DND-41 (cell line): ENCODE data around the gene BEND6.

Source experiments
- EZH2 ChIP-seq: IDR thresholded peaks from 3 replicates; pipeline ENCODE4 v1.6.1; 2012; ENCODE audit warnings: borderline replicate concordance, low read depth, mild to moderate bottlenecking, moderate library complexity, low read length, inconsistent platforms; ENCODE audit not compliant: severe bottlenecking
- TF ChIP-seq, protein P1 (sequence below): IDR thresholded peaks from 2 replicates; pipeline ENCODE4 v1.5.1; 2012; ENCODE audit warnings: borderline replicate concordance, low read length, moderate library complexity, mild to moderate bottlenecking; ENCODE audit not compliant: poor library complexity, severe bottlenecking; ENCODE audit errors: extremely low read depth

DNA sequence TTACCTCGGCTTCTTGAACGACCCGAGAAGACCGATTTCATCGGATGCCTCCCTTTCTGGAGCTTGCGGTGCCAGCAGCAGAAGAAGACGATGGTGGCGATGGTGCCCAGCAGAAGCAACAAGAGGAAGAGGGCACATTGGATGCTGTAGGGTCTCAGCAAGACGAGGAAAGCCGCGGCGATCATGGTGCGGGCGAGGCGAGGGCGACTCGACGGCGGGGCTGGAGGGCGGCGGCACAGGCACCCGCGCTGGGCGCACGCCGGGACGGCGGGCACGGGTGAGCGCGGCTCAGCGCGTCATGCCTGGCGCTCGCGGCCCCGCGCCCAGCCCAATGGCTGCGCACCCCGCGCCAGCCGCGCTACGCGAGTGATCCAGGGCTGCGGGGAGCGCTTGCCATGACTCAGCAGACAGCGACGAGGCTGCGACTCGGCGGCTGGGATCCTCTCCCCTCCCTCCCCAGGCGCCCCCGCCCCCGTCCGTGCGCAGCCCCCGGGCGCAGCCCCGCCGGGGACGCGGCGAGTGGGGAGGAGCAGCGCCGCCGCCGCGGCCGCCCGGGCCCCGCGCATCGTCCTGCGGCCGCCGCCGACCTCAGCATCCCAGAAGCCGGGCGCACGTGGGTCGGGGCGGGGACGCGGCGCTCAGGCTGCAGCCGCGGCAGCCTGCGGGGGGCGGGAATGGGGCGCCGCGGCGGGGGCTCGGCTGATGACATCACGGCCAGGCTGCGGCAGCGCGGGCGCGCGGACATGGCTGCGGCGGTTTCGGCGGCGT is at the start of gene BEND6:
- TF ChIP-seq, protein P1, sequence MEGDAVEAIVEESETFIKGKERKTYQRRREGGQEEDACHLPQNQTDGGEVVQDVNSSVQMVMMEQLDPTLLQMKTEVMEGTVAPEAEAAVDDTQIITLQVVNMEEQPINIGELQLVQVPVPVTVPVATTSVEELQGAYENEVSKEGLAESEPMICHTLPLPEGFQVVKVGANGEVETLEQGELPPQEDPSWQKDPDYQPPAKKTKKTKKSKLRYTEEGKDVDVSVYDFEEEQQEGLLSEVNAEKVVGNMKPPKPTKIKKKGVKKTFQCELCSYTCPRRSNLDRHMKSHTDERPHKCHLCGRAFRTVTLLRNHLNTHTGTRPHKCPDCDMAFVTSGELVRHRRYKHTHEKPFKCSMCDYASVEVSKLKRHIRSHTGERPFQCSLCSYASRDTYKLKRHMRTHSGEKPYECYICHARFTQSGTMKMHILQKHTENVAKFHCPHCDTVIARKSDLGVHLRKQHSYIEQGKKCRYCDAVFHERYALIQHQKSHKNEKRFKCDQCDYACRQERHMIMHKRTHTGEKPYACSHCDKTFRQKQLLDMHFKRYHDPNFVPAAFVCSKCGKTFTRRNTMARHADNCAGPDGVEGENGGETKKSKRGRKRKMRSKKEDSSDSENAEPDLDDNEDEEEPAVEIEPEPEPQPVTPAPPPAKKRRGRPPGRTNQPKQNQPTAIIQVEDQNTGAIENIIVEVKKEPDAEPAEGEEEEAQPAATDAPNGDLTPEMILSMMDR = no peak
- no peak for TF ChIP-seq EZH2
